Left hindlimb (tissue), 1 donor: ENCODE results near the gene TEX264.
A peak's percentile ranks its signal among the peaks of the same experiment; 100 is the strongest.

Source experiments
- DNase-seq: peaks from one replicate; pipeline ENCODE4 v3.0.0-alpha.2; 2018

The TEX264 gene

DNA sequence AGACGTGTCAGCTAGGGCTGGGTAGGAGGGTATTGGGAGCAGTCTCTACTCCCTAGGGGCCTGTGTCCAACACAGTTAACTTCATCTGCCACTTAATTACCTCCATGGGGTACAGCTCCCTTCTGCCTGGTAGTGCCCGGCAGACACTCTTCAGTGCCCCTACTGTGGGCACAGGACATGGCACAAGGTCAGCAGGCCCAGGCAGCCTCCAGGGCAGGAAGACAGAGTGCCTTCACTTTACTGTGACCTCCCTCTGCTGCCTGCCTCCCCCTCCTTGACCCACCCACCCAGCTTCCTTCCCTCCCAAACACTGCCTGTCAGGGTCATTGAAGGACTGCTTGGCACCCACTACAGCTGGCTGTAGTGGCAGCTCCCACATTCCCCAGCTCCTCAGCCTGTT, 29.4 kb downstream of the TEX264 start:
- no peak for DNase-seq

DNA sequence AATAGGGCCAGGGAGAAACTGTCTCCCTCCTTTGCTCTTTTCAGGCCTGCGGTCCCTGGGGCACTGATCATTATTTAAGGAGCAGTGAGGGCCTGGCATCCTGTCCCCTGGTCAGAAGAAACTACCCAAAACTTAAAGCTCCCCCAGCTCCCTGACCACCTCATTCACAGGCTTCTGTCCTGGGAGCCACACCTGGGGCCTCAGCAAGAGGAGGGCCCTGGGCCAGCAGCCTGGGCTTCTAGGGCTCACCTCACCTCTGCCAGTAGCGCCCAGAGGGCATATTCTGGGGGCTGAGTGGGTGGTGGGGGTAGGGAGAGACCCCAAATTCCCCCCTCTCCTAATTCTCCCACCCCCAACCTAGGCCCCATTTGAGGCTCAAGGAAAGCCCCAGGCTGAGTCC, 31.1 kb downstream of the TEX264 start:
- no peak for DNase-seq

DNA sequence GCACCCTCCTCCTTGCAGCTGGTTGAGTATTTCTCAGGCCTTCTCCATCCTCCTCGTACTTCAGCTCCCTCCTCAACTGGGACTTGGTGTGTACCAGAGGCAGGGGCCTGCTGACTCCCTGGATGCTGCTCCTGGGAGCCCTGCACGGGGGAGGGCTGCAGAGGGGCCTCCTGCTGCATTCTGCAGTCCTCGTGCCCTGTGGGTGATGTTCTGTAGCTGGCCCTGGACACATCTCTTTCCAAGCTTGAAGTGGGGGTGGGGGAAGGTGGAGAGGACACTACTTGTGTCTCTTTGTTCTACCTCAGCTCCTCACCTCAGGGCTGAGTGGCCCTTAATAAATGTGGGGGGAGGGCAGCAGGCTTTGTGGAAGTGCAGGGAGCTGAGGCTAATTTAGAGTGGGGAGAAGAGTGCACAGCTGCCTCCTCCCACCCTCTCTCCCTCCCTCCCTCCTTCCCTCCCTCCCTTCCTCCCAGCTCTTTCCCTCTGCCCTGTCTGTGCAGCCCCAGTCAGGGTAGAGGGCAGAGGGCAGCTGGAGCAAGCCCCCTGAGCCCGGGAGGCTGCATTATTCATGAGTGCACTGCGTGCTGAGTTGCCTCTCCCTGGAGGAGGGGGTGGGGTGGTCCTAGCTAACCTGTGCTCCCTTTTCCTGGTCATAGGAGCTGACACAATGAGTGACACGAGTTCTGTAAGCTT, 32.2 kb downstream of the TEX264 start:
- DNase-seq, result no peak

DNA sequence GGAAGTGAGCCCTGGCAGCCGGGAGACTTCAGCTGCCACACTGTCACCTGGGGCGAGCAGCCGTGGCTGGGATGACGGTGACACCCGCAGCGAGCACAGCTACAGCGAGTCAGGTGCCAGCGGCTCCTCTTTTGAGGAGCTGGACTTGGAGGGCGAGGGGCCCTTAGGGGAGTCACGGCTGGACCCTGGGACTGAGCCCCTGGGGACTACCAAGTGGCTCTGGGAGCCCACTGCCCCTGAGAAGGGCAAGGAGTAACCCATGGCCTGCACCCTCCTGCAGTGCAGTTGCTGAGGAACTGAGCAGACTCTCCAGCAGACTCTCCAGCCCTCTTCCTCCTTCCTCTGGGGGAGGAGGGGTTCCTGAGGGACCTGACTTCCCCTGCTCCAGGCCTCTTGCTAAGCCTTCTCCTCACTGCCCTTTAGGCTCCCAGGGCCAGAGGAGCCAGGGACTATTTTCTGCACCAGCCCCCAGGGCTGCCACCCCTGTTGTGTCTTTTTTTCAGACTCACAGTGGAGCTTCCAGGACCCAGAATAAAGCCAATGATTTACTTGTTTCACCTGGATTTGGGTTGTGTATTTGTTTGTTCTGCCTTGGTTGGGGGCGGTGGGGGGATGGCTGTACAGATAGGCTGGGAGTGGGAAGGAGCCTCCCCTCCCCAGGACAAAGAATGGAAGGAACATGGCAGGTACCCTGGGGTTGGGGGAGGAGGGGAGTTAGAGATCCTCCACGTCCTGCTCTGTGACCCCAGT, 32.9 kb downstream of the TEX264 start:
- DNase-seq, result peak; percentile 9

DNA sequence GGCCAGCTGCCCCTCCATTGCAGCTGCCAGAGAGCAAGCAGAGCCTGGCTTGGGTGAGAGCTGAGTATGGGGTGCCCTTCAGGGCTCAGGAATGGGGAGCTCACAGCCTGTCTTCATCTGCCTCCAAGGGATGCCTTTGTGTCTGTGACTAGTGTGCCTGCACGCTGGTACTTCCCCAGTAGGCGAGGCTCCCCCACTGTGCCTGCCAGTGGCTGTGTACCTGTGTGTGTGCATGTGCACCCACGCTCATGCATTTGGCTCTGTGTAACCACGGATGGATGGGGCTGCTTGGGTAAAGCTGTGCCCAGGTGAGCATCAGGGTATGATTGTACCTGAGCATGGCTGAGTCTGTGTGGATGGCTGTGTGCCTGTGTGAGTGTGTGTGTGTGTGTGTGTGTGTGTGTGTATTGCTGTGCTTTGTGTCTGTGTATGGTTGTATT, 33.5 kb downstream of the TEX264 start:
- DNase-seq, result no peak

DNA sequence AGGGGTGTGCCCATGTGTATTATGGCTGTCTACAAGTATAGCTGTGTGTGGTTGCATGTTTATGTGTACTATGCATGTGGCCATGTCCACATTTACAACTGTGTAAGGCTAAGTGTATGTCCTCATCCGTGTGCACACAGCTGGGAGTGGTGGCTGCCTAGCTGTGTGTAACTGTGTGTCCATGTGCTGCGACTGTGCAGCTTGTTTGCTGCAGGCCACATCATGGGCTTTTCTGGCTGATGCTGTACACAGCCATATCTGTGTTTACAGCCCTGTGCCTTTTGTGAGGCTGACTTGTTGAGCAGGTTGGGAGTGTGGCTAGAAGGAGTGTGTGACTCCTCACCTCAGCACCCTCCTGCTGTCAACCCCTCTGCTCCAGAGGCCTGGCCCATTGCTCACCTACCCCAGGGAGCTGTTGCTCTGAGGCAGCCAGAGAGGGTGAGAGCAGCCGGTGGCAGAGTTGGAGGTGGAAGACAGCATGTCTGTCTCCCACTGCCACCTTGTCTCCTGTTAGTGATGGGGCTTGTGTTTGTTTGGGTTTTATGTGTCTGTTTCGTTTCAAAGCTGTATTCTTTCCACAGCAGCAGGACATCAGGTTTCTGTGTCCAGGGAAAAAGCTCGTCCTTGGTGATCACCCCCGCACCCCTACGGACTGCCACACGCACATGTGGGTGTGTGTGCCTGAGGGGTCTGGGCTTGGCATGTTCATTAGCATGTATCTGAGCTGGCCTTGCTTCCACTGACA, 34.4 kb downstream of the TEX264 start:
- no peak for DNase-seq

DNA sequence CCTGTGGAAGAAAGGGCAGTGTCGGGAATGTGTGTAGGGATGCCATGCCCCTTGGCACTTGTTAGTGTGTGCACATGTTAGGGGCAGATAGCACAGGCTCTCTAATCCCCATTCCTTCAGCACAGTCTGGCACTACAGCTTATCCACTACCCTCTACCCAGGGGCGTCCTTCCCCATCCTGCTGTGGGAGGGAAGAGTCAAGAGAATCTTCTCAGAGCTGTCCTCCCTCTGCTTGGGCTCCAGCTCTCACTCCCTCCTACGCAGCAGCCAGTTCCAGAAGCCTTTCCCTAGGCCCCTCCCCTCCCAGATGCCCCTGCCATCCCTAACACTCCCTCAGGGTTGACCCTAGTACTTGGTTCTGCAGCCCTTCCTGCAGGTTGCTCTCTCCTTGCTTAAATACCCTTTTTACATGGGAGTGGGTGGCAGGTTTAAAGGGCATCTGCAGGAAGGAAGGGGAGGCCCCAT, 35.0 kb downstream of the TEX264 start:
- DNase-seq, result no peak

DNA sequence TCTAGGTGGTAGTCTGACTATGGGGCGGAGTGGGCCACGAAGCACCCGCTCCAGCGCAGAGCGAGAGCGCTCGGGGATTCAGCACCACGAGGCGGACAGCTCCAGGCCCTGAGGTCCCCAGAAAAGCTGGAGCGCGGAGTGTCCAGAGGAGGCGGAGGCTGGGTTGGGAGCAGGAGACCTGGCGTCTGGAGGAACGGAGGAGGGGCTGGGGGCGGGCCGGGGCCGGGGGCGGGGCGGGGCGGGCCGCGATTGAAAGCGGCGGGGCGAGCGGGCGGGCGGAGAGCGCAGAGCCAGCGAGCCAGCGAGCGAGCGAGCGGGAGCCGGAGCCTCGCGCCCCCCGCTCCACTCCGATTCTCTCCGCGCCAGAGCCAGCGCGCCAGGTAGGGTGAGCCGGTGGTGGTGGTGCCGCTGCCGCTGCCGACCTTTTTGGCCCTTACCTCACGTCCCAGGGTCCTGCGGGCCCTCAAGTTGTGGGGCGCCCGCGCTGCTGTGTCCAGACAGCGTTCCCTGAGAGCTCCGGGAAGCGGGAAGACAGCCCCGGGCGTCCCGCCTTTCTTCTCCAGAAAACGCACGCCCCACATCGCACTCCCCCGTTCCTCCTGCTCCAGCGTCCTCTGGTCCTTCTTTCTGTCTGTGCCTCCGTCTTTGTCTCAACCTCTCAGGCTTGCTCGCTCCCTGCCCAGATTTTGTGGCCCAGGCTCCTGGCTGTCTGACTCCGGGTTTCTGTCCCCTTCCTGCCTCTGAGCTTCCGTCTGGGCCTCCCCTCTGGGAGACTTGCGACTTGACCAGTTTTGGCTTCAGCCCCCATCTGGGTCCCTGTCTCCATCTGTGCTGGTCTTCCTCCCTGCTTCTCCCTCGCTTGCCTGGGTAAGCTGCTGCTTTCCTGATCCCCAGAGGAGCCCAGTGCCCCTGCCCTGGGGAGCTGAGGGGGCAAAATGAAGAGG, 36.0 kb downstream of the TEX264 start, which contains the start of gene GRM2:
Gene GRM2, plus strand, starts transcription at position 281 of the 944 bp plus-strand sequence. CDS start 1,916 bp downstream, outside the sequence.
- peak; percentile 92 for DNase-seq

DNA sequence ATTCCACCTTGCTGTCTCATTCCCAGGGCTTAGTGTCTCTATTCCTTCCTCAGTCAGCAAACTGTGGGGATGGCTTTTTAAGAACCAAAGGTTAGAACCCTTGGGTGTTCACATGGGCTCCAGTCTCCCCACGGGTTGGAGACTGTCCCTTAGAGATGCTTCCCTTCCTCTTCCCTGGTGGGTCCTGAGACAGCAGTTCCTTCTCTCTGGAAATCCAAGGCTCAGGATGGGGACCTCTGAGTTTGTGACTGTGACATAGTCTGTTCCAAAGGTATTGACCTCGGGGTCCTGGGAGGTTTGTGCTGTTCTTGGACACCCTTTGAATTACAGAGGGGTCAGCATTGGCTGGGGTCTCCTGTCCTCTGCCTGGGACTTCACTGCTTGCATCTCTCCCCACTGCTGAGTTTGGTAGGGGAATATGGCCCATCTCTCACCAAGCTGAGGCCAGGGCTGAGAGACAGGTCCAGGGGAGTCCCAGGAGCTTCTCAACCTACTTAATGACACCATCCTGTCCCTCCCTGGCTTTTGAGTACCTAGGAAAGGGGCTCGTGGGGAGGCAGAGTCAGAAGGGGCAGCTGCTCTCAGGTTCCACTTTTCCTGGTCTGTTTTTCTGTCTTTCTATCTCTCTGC, 37.3 kb downstream of the TEX264 start:
- DNase-seq, result no peak

DNA sequence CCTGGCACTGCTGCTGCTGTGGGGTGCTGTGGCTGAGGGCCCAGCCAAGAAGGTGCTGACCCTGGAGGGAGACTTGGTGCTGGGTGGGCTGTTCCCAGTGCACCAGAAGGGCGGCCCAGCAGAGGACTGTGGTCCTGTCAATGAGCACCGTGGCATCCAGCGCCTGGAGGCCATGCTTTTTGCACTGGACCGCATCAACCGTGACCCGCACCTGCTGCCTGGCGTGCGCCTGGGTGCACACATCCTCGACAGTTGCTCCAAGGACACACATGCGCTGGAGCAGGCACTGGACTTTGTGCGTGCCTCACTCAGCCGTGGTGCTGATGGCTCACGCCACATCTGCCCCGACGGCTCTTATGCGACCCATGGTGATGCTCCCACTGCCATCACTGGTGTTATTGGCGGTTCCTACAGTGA, 38.0 kb downstream of the TEX264 start:
- DNase-seq, result no peak

DNA sequence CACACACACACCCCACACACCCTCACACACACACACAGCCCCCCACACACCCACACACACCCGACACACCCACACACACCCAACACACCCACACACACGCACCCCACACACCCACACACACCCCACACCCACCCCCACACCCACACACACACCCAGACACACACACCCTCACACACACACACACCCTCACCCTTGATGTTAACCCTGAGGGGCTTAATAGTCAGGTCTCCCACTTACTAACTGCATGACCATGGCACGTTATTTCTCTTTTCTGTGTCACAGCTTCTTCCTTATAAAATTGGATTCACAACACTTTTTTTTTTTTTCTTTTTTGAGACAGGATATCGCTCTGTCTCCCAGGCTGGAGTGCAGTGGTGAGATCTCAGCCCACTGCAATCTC, 38.6 kb downstream of the TEX264 start:
- DNase-seq, result no peak

DNA sequence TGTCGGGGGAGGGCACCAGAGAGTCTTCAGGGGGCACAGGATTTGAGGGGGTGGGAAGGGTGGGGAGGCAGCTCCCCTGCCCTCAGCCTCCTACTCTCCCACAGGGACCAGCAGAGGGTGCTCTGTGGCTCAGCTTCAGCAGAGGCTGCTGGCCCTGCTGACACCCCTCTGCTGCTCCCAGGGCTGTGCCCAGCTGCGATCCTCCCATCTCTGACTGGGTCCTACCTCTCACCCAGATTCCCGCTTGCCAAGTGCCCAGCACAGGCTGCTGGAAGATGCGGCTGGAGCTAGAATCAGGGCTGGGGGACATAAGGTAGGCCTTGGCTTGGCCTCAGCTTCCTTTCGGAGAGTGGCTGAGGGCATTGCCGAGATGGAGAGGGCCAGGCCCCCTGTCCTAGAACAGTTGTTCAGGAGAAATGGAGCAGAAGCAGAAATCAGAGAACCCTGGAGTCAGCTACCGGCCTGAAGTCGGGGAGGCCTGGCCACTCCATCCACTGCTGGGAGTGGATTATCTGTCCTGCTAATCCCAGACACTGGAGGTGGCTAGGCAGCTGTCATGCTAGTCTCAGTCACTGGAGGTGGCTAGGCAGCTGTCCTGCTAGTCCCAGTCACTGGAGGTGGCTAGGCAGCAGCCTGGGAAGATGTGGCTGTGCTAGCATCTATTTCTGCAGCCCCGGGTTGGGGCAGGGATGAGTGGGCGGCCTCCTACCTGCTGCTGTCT, 39.7 kb downstream of the TEX264 start:
- no peak for DNase-seq

DNA sequence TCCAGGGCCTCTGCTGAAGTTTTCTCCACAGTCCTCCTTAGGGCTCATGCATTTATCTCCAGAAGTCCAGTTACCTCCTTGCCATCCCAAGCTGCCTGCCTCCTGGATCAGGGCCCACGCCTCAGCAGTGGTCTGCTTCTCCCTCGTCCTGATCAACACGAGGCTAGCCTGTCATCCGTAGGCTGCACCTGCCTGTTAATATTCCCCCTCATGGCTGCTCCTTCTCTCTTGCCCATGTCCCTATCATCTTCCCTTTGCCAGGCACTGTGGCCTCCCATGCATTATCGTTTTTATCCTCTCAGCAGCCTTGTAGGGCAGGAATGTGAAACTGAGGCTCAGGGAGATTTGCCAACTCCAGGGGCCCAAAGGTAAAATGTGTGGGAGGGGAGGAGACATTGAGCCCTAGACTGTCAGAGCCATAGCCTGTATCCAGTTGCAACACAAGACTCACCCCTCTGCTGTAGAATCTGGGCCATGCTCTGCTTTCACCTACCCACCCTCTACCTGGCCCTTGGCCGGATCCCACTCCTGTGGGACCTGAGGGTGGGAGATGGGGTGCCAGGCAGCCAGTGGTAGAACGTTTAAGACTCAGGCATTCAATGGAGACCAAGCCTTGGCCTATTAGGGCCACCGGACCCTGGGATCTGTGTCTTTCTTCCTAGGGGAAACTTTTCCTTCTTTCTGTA, 40.4 kb downstream of the TEX264 start:
- DNase-seq, result no peak

DNA sequence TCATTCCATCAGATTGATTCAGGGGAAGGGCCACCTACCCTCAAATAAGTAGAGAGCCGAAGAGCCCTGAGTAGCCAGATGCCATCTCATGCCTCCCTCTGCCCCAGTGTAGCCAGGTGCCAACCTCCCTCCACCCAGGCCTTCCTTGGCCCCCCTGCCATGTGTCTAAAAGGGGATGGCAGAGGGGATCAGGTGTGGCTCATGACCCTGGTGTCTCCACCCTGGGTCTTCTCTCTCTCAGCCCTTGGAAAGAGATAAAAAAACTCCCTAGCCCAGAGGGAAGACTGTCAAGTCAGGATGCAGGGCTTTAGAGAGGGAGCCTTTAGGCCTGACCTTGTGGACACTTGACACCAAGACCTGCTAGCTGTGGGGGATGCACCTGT, 41.0 kb downstream of the TEX264 start:
- no peak for DNase-seq

DNA sequence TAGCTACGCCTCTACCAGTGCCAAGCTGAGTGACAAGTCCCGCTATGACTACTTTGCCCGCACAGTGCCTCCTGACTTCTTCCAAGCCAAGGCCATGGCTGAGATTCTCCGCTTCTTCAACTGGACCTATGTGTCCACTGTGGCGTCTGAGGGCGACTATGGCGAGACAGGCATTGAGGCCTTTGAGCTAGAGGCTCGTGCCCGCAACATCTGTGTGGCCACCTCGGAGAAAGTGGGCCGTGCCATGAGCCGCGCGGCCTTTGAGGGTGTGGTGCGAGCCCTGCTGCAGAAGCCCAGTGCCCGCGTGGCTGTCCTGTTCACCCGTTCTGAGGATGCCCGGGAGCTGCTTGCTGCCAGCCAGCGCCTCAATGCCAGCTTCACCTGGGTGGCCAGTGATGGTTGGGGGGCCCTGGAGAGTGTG, 41.5 kb downstream of the TEX264 start:
- DNase-seq, result no peak

DNA sequence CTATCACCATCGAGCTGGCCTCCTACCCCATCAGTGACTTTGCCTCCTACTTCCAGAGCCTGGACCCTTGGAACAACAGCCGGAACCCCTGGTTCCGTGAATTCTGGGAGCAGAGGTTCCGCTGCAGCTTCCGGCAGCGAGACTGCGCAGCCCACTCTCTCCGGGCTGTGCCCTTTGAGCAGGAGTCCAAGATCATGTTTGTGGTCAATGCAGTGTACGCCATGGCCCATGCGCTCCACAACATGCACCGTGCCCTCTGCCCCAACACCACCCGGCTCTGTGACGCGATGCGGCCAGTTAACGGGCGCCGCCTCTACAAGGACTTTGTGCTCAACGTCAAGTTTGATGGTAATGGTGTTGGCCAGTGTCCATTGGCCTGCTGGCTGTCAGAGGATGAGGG, 41.9 kb downstream of the TEX264 start:
- no peak for DNase-seq

DNA sequence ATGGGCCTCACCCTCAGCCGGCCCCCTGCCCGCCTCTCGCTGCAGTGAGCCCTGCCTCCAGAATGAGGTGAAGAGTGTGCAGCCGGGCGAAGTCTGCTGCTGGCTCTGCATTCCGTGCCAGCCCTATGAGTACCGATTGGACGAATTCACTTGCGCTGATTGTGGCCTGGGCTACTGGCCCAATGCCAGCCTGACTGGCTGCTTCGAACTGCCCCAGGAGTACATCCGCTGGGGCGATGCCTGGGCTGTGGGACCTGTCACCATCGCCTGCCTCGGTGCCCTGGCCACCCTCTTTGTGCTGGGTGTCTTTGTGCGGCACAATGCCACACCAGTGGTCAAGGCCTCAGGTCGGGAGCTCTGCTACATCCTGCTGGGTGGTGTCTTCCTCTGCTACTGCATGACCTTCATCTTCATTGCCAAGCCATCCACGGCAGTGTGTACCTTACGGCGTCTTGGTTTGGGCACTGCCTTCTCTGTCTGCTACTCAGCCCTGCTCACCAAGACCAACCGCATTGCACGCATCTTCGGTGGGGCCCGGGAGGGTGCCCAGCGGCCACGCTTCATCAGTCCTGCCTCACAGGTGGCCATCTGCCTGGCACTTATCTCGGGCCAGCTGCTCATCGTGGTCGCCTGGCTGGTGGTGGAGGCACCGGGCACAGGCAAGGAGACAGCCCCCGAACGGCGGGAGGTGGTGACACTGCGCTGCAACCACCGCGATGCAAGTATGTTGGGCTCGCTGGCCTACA, 44.4 kb downstream of the TEX264 start:
- no peak for DNase-seq

DNA sequence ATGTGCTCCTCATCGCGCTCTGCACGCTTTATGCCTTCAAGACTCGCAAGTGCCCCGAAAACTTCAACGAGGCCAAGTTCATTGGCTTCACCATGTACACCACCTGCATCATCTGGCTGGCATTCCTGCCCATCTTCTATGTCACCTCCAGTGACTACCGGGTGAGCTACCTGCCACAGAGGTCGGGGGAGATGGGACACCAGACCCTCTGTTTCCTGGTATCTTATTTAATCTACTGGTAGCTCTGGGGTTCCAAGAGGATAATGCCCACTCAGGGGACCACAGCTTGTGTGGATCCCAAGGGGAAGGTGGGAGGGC, 44.9 kb downstream of the TEX264 start:
- DNase-seq, result no peak

DNA sequence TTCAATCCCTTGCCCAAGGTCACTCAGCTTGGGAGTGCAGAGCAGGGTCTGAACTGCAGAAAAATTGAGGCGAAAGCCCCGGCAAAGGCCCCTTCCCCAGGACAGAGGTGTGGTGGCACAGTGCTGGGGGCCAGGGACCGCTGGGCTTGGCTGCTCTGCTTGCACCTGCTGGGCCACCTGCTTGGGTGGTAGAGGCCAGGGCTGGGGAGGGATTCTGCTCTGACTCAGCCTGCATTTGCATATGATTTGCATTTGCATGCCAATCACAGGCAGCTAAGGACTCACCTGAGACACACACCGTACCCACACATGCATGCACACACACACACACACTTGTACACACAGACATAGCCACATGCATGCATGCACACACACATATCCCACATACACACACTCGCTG, 45.8 kb downstream of the TEX264 start:
- no peak for DNase-seq

DNA sequence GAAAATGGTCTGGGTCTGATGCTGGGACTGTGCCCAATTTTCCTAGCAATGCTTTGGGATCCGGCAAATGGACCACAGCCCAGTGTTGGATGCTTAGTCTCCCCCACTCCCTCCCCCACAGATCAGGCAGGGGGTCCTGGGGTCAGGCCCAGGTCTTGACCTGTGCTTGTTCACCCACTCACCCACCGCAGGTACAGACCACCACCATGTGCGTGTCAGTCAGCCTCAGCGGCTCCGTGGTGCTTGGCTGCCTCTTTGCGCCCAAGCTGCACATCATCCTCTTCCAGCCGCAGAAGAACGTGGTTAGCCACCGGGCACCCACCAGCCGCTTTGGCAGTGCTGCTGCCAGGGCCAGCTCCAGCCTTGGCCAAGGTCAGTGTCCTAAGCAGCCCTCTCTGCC, 46.4 kb downstream of the TEX264 start:
- DNase-seq, result no peak
